HEK293T (cell line): Measurements from ENCODE around the gene AASS.
"Not testable (repeated sequence)": the region's sequence is repeated elsewhere in the genome, so short reads cannot be mapped to it uniquely, and the experiment has no call there.

Experiments
- CTCF ChIA-PET: fragments of 350-600 bp; formaldehyde crosslinking; extraction: SDS; loops from one replicate; lab custom pipeline; 2021; ENCODE audit warnings: antibody characterized with exemption, inconsistent platforms; lab: Yijun Ruan, JAX
- POLR2A ChIA-PET: fragments of 350-600 bp; formaldehyde crosslinking; extraction: SDS; loops from one replicate; lab custom pipeline; 2020; ENCODE audit warnings: antibody characterized with exemption, inconsistent platforms; lab: Yijun Ruan, JAX
- DNase-seq: peaks from one replicate; pipeline ENCODE4 v3.0.0; 2012; ENCODE audit warnings: mixed read lengths; ENCODE audit errors: extremely low spot score
- ARNT ChIP-seq: fragments of 450-650 bp; IDR thresholded peaks from 2 replicates; pipeline ENCODE4 v1.6.1; 2017; ENCODE audit warnings: mild to moderate bottlenecking
- BHLHE40 ChIP-seq: fragments of 450-650 bp; IDR thresholded peaks from 2 replicates; pipeline ENCODE4 v1.6.1; 2016; ENCODE audit warnings: mild to moderate bottlenecking, moderate library complexity, borderline replicate concordance
- CTBP1 ChIP-seq: fragments of 450-650 bp; IDR thresholded peaks from 2 replicates; pipeline ENCODE4 v1.6.1; 2016; ENCODE audit warnings: borderline replicate concordance
- ELF4 ChIP-seq: fragments of 450-650 bp; IDR thresholded peaks from 2 replicates; pipeline ENCODE4 v1.6.1; 2017; ENCODE audit warnings: antibody characterized with exemption
- FOXA1 ChIP-seq: fragments of 450-650 bp; IDR thresholded peaks from 2 replicates; pipeline ENCODE4 v1.6.1; 2016; ENCODE audit warnings: mild to moderate bottlenecking
- FOXK2 ChIP-seq: fragments of 450-650 bp; IDR thresholded peaks from 2 replicates; pipeline ENCODE4 v1.6.1; 2016; ENCODE audit warnings: mild to moderate bottlenecking
- FOXM1 ChIP-seq: fragments of 450-650 bp; IDR thresholded peaks from 2 replicates; pipeline ENCODE4 v1.6.1; 2017; ENCODE audit warnings: mild to moderate bottlenecking, borderline replicate concordance
- HDGF ChIP-seq: fragments of 450-650 bp; IDR thresholded peaks from 2 replicates; pipeline ENCODE4 v1.6.1; 2017; ENCODE audit warnings: antibody characterized with exemption, borderline replicate concordance
- L3MBTL2 ChIP-seq: fragments of 450-650 bp; conservative IDR thresholded peaks from 2 replicates; pipeline ENCODE4 v1.6.1; 2016; ENCODE audit warnings: mild to moderate bottlenecking
- LEF1 ChIP-seq: fragments of 450-650 bp; IDR thresholded peaks from 2 replicates; pipeline ENCODE4 v1.6.1; 2017; ENCODE audit warnings: mild to moderate bottlenecking, borderline replicate concordance
- NFRKB ChIP-seq: fragments of 450-650 bp; IDR thresholded peaks from 2 replicates; pipeline ENCODE4 v1.6.1; 2016; ENCODE audit warnings: mild to moderate bottlenecking, moderate library complexity
- SP1 ChIP-seq: fragments of 450-650 bp; IDR thresholded peaks from 2 replicates; pipeline ENCODE4 v1.6.1; 2017
- SUZ12 ChIP-seq: fragments of 450-650 bp; IDR thresholded peaks from 2 replicates; pipeline ENCODE4 v1.6.1; 2016; ENCODE audit warnings: mild to moderate bottlenecking
- TARDBP ChIP-seq: fragments of 450-650 bp; IDR thresholded peaks from 2 replicates; pipeline ENCODE4 v1.6.1; 2016
- ZNF384 ChIP-seq: fragments of 450-650 bp; IDR thresholded peaks from 2 replicates; pipeline ENCODE4 v1.6.1; 2016
- TF ChIP-seq, protein P1 (sequence below): fragments of 450-650 bp; IDR thresholded peaks from 2 replicates; pipeline ENCODE4 v1.6.1; 2016

Gene AASS

GRCh38 chr7:122136078-122136477, 8.0 kb downstream of the AASS start:
- ChIA-PET POLR2A (no interaction called here), CTCF (no interaction called here)

DNA sequence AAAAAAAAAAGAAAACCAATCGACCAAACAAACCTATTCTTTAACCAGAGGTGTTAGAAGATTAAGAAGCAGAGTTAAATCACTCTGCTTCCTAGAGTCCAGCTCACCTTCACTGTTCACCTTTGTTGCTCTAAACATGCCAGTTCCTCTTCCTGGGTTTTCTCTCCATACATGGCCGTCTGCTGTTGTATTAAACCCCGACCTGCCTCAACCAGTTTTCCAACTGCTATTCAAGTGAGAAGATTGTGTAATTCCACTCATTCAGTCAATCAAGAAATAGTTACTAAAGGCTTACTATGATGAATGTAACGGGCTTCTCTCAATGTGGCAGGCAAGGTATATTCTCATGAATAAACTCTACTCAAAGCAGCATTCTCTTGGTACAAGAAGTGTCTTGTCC, 8.8 kb downstream of the AASS start:
- CTCF ChIA-PET, result no interaction called here
- TF ChIP-seq HDGF (no peak), L3MBTL2 (no peak), ZNF384 (no peak), FOXA1 (no peak), SUZ12 (no peak), BHLHE40 (no peak), ARNT (no peak), SP1 (no peak), TARDBP (no peak), FOXM1 (no peak), NFRKB (no peak), CTBP1 (no peak), ELF4 (no peak), FOXK2 (no peak), LEF1 (no peak)
- TF ChIP-seq, protein P1, sequence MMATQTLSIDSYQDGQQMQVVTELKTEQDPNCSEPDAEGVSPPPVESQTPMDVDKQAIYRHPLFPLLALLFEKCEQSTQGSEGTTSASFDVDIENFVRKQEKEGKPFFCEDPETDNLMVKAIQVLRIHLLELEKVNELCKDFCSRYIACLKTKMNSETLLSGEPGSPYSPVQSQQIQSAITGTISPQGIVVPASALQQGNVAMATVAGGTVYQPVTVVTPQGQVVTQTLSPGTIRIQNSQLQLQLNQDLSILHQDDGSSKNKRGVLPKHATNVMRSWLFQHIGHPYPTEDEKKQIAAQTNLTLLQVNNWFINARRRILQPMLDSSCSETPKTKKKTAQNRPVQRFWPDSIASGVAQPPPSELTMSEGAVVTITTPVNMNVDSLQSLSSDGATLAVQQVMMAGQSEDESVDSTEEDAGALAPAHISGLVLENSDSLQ, result no peak
- POLR2A ChIA-PET, result no interaction called here
- no peak for DNase-seq

More at GRCh38 chr7:122136078-122136477, 8.0 kb downstream of the AASS start:
- DNase-seq, result no peak
- no peak for TF ChIP-seq NFRKB
- no peak for TF ChIP-seq FOXA1

- POLR2A ChIA-PET, DNase-seq, CTCF ChIA-PET: not testable (repeated sequence)
Measured at GRCh38 chr7:122134793-122135192, 9.3 kb downstream of the AASS start.

- TF ChIP-seq BHLHE40, result no peak
- no peak for TF ChIP-seq L3MBTL2
- TF ChIP-seq NFRKB, result no peak
- TF ChIP-seq FOXA1, result no peak
- no peak for TF ChIP-seq ARNT
- TF ChIP-seq, protein P1, result no peak
- no peak for TF ChIP-seq TARDBP
- TF ChIP-seq ZNF384, result no peak
- TF ChIP-seq HDGF, result no peak
- no peak for TF ChIP-seq ELF4
- no peak for TF ChIP-seq SUZ12
- no peak for TF ChIP-seq SP1
- TF ChIP-seq FOXK2, result no peak
- no peak for TF ChIP-seq LEF1
- no peak for TF ChIP-seq CTBP1
- no peak for TF ChIP-seq FOXM1
- POLR2A ChIA-PET, result no interaction called here
- CTCF ChIA-PET, result no interaction called here
- DNase-seq, result no peak
Measured at GRCh38 chr7:122133477-122133876, 10.6 kb downstream of the AASS start.

DNA sequence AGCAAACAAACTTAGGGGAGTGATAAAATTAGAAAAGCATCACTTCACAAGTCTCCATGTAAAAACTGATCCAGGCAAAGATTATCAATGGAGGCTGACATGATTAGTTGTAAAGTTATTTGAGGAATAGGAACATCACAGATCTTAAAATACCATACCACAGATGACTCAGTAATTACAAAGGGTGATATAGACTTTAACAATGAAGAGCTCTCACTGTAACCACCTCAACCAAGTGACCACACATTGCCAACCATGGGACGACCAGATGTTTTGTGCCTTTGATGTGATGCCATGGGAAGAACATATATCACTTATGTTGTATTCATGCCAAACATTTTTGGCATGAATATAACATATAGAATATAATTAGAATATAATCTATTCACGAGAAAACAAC, 11.7 kb downstream of the AASS start:
- TF ChIP-seq SUZ12, result no peak
- TF ChIP-seq L3MBTL2, result no peak
- no peak for TF ChIP-seq CTBP1
- no peak for TF ChIP-seq HDGF
- no peak for TF ChIP-seq LEF1
- TF ChIP-seq TARDBP, result no peak
- no peak for TF ChIP-seq FOXM1
- no peak for TF ChIP-seq SP1
- TF ChIP-seq NFRKB, result no peak
- TF ChIP-seq, protein P1, result no peak
- no peak for TF ChIP-seq FOXK2
- no peak for TF ChIP-seq ZNF384
- no peak for TF ChIP-seq BHLHE40
- TF ChIP-seq ELF4, result no peak
- no peak for TF ChIP-seq FOXA1
- TF ChIP-seq ARNT, result no peak
- POLR2A ChIA-PET, result no interaction called here
- CTCF ChIA-PET, result interaction anchor here (1.0 kb wide), 1 partner anchor 39 kb away, joined by 3 read pairs; no protein-coding TSS in a partner anchor
- no peak for DNase-seq

GRCh38 chr7:122123746-122124145, 20.3 kb downstream of the AASS start:
- ChIA-PET POLR2A (no interaction called here), CTCF (no interaction called here)
- TF ChIP-seq TARDBP (no peak), HDGF (no peak), LEF1 (no peak), FOXA1 (no peak), FOXM1 (no peak)
- TF ChIP-seq, protein P1, result no peak
- DNase-seq, result no peak
